Nephron progenitor cell (in vitro differentiated cells): ENCODE data around the gene ATP5IF1.
A peak's percentile ranks its signal among the peaks of the same experiment; 100 is the strongest.

Experiments used
- DNase-seq: peaks from one replicate; pipeline ENCODE4 v3.0.0; 2021
- H3K27ac Mint-ChIP-seq: 2 replicates; pipeline ENCODE4 v1.8.0; 2021; ENCODE audit warnings: mild to moderate bottlenecking, moderate library complexity, mixed read lengths
- H3K27me3 Mint-ChIP-seq: 2 replicates; pipeline ENCODE4 v1.8.0; 2021; ENCODE audit warnings: mild to moderate bottlenecking, low read depth, mixed read lengths; ENCODE audit not compliant: poor library complexity
- H3K36me3 Mint-ChIP-seq: 2 replicates; pipeline ENCODE4 v1.8.0; 2021; ENCODE audit warnings: low read depth, mixed read lengths
- H3K4me1 Mint-ChIP-seq: 2 replicates; pipeline ENCODE4 v1.8.0; 2021; ENCODE audit warnings: mixed read lengths
- H3K4me3 Mint-ChIP-seq: 2 replicates; pipeline ENCODE4 v1.8.0; 2021; ENCODE audit warnings: mild to moderate bottlenecking, moderate library complexity, mixed read lengths
- H3K9me3 Mint-ChIP-seq: 2 replicates; pipeline ENCODE4 v1.8.0; 2021; ENCODE audit warnings: mild to moderate bottlenecking, moderate library complexity, mixed read lengths
- TF ChIP-seq, protein P1 (sequence below): fragments of 200-600 bp; sonication (generic); IDR thresholded peaks from 2 replicates; pipeline ENCODE4 v1.5.0; 2021; ENCODE audit warnings: antibody characterized with exemption

ATP5IF1 gene

DNA sequence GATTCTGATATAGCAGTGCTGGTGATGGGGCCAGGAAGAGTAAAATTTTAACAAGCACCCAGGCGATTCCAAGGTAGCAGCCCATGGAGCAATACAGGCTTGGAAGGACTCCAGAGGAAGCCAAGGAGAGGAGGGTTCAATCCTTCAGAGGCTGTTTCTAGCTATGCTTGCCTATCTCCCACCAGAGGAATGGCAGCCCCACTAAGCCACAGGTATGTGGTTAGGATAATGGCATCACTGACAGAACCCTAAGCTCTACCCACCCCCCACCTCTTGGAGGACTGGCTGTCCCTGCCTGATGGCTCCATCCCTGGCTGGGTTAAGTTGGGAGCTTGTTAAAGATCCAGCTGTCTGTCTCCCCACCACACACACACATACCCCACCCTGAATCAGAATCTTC lies 40.1 kb upstream of the ATP5IF1 start:
- no peak for DNase-seq
- Mint-ChIP-seq H3K4me1 (peaks cover 32% of the 10 kb centered on the region), H3K4me3 (no peak overlapping the region), H3K27me3 (no peaks in the 10 kb centered on the region), H3K9me3 (no peaks in the 10 kb centered on the region), H3K27ac (no peak overlapping the region), H3K36me3 (peaks cover 20% of the 10 kb centered on the region)
- TF ChIP-seq, protein P1, sequence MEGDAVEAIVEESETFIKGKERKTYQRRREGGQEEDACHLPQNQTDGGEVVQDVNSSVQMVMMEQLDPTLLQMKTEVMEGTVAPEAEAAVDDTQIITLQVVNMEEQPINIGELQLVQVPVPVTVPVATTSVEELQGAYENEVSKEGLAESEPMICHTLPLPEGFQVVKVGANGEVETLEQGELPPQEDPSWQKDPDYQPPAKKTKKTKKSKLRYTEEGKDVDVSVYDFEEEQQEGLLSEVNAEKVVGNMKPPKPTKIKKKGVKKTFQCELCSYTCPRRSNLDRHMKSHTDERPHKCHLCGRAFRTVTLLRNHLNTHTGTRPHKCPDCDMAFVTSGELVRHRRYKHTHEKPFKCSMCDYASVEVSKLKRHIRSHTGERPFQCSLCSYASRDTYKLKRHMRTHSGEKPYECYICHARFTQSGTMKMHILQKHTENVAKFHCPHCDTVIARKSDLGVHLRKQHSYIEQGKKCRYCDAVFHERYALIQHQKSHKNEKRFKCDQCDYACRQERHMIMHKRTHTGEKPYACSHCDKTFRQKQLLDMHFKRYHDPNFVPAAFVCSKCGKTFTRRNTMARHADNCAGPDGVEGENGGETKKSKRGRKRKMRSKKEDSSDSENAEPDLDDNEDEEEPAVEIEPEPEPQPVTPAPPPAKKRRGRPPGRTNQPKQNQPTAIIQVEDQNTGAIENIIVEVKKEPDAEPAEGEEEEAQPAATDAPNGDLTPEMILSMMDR, result no peak

DNA sequence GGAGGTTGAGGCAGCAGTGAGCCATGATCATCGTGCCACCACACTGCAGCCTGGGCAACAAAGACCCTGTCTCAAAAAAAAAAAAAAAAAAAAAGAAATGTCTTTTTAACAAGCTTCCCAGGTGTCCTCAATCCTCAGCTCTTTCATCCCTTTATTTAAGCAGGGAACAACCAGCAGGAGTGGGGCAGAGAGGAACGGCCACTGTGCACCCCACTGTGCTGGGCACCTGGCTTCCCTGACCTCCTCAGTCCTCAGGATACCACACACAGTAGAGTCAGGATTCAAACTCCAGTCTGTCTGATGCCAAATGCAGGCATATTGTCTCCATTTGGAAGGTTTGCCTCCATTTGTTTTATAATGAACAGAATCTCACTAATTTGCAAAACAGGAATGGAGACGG lies 39.6 kb upstream of the ATP5IF1 start:
- DNase-seq, result no peak
- H3K36me3 Mint-ChIP-seq, result peaks cover 25% of the 10 kb centered on the region
- TF ChIP-seq, protein P1, result no peak
- H3K4me1 Mint-ChIP-seq, result peaks cover 27% of the 10 kb centered on the region
- no peaks in the 10 kb centered on the region for H3K9me3 Mint-ChIP-seq
- H3K4me3 Mint-ChIP-seq, result no peak overlapping the region
- H3K27me3 Mint-ChIP-seq, result no peaks in the 10 kb centered on the region
- peak overlapping the region; percentile 53 for H3K27ac Mint-ChIP-seq

- H3K27me3 Mint-ChIP-seq, result no peaks in the 10 kb centered on the region
- peaks cover 28% of the 10 kb centered on the region for H3K36me3 Mint-ChIP-seq
- no peak overlapping the region for H3K4me3 Mint-ChIP-seq
- H3K9me3 Mint-ChIP-seq, result no peaks in the 10 kb centered on the region
- no peak for DNase-seq
- TF ChIP-seq, protein P1, result no peak
- peaks cover 24% of the 10 kb centered on the region for H3K4me1 Mint-ChIP-seq
- no peak overlapping the region for H3K27ac Mint-ChIP-seq
These were observed 38.1 kb upstream of the ATP5IF1 start for GRCh38 chr1:28197682-28198415.

DNA sequence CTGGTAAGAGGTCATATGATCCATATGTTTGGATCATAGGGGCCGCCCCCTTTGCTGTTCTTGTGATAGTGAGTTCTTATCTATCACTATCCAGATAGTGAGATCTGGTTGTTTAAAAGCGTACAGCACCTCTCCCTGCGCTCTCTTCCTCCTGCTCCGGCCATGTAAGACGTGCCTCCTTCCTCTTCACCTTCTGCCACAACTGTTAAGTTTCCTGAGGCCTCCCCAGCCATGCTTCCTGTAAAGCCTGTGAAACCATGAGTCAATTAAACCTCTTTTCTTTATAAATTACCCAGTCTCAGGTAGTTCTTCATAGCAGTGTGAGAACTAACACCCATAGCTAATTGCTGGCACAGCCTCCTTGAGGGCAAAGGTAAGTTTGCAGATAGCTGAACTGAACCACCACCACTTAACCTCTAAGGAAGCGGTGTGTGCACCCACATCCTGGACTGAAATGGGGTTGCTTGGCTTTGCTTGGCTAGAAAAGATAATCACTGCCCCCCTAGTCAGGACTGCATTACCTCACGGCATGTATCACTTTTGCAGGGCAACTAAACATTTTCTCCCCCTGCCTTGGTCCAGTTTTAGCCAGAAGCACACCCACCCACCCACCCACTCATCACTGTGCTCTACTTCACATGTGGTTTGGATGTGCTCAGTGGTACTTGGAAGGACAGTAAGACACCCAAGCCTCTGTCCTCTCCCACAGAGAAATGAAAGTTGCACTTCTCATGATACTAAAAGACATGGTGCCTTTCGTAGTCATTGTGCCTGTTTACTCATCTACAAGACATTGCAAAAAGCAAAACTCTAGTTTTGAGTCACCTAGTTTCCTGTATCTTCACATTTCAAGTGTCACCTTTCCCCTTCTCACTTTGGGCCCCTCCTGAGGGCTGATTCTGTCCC lies 36.3 kb upstream of the ATP5IF1 start:
- Mint-ChIP-seq H3K9me3 (no peaks in the 10 kb centered on the region), H3K27ac (no peak overlapping the region), H3K36me3 (peaks cover 38% of the 10 kb centered on the region), H3K4me1 (peaks cover 19% of the 10 kb centered on the region), H3K4me3 (no peak overlapping the region), H3K27me3 (no peaks in the 10 kb centered on the region)
- DNase-seq, result no peak
- TF ChIP-seq, protein P1, result no peak

DNA sequence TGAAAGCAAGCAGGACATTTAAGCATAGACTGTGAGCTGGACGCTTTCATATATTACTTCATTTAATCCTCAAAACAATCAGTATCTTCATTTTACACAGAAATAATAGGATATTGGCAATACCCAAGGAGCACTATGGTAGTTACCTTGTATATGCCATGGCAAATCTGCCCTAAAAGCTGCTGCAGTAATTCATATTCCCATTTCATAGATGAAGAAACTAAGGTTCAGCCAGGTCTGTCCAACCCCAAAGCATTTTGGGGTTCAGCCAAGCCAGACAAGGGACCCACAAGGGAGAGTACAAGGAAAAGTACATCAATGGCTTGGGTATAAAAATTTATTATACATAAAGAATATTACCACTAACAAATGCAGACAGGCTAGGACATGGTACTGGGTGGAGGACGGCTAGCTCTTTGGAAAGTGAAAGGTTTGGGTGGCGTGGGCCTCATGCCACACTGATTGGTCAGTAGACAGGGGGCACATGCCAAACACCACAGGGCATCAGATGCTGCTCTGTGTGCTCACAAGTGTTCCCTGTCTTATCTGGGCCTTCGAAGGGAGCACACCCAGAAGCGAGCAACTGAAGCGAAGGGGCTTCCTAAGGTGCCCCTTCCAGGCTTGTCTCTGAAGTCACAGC lies 35.6 kb upstream of the ATP5IF1 start:
- H3K4me3 Mint-ChIP-seq, result no peak overlapping the region
- H3K9me3 Mint-ChIP-seq, result no peaks in the 10 kb centered on the region
- TF ChIP-seq, protein P1, result no peak
- H3K27ac Mint-ChIP-seq, result no peak overlapping the region
- no peak for DNase-seq
- H3K27me3 Mint-ChIP-seq, result no peaks in the 10 kb centered on the region
- peaks cover 45% of the 10 kb centered on the region for H3K36me3 Mint-ChIP-seq
- H3K4me1 Mint-ChIP-seq, result peaks cover 19% of the 10 kb centered on the region
